Measurements from ENCODE around the gene CLDN25.
A peak's percentile ranks its signal among the peaks of the same experiment; 100 is the strongest.
"Not testable (repeated sequence)": the region's sequence is repeated elsewhere in the genome, so short reads cannot be mapped to it uniquely, and the experiment has no call there.

The CLDN25 gene

GRCh38 chr11:113779496-113779895 is at the start of gene CLDN25:
CLDN25 (plus strand) TSS chr11:113779796; CDS start chr11:113779796, 0 bp downstream.
- DNase-seq, result no peak

- DNase-seq, result peak; percentile 53
Observed at GRCh38 chr11:113730887-113731726, 48.5 kb upstream of the CLDN25 start.

GRCh38 chr11:113732092-113732491 is 47.5 kb upstream of the CLDN25 start:
- DNase-seq, result no peak

DNA sequence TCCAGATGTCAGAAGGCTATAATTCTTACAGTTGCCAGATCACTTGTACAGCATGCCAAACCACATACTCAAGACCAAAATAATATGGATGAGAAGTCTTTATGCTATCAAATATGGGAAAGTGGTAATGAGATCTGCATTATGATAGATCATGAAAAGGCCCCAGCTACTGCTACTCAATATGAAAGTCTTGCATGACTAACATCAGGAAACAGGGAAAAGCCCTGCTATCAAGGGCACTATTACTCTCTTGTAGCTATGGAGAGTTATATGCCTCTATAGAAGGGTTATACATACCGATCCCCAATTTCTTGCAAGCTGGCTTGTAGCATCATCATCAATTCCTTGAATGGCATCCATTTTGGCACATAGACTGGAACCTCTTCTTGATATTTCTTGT is 43.3 kb upstream of the CLDN25 start:
- DNase-seq, result no peak

DNA sequence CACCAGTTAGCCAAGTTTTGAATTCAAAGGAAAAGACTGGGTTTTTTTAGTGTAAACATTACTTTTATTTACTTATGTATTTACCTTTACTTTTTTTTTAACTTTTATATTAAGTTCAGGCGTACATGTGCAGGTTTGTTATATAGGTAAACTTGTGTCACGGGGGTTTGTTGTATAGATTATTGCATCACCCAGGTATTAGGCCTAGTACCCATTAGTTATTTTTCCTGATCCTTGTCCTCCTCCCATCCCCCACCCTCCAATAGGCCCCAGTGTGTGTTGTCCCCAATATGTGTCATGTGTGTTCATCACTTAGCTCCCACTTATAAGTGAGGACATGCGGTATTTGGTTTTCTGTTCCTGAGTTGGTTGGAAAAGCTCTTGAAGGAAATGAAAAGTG is 26.7 kb upstream of the CLDN25 start:
- DNase-seq, result no peak

DNA sequence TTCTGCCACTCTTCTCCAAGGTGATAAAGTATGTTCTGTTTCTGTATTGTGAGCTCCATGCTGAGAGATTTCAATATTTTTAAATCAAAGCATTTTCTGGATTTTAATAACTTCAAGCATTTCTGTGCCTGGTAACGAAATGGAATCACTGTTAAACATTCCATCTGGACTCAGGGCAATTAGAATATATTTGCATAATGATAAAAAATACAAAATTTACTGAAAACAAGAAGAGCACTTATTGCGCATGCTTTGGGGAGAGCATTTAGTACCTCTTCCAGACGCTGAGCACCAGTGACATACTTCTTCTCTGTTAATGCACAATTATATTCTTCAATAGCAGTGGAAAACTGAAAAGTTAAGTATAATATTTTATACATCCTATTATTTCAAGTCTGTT is 19.4 kb upstream of the CLDN25 start:
- no peak for DNase-seq

DNA sequence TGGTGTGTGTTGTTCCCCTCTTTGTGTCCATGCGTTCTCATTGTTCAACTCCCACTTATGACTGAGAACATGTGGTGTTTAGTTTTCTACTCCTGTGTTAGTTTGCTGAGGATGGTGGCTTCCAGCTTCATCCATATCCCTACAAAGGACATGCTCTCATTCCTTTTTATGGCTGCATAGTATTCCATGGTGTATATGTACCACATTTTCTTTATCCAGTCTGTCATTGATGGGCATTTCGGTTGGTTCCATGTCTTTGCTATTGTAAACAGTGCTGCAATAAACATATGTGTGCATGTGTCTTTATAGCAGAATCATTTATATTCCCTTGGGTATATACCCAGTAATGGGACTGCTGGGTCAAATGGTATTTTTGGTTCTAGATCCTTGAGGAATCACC is 16.6 kb upstream of the CLDN25 start:
- DNase-seq, result not testable (repeated sequence)

DNA sequence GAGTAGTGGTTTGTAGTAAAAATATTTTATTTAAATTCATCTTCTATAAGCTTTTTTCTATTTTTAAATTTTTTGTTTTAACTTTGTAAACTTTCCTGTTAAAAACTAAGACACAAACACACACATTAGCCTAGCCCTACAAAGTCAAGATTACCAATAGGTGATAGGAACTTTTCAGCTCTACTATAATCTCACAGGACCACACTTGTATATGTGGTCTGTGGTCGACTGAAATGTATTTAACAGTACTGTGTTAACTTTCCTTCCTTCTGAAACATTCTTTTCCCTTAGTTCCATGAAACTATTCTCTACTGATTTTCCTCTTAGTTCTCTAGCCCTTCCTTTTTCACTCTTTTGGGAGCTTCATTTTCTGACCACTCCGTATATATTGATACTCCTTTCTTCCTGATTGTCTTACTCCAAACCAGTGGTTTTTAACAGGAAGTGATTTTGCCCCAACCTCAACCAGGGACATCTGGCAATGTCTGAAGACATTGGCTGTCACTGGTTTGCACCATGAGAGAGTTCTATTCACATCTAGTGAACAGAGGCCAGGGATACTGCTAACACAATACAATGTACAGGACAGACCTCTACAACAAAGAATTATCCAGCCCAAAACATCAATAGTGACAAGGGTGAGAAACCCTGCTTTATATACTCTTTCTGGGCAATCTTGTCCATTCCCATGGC is 14.9 kb upstream of the CLDN25 start:
- DNase-seq, result no peak

- no peak for DNase-seq
Observed at GRCh38 chr11:113771964-113772363, 7.6 kb upstream of the CLDN25 start.

GRCh38 chr11:113773092-113773415 is 6.5 kb upstream of the CLDN25 start:
- DNase-seq, result no peak

GRCh38 chr11:113773416-113774173 is 6.0 kb upstream of the CLDN25 start, which contains the start of gene ZW10:
ZW10 (minus strand) TSS chr11:113773692; CDS start chr11:113773666, 26 bp downstream.
- peak; percentile 98 for DNase-seq

DNA sequence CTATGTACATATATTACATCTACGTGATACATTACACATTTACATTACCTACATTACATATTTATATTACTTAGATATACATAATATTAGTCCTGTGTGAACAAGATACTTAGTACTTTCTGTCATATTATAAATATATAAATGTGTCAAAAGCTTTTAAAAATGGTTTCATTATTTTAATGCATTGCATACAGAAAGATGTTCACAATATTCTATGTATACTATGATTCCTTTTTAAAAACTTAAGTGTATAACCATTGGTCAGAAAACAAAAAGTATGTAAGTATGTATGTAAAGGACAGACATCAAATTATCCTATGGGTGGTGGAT is 5.5 kb upstream of the CLDN25 start:
- no peak for DNase-seq

DNA sequence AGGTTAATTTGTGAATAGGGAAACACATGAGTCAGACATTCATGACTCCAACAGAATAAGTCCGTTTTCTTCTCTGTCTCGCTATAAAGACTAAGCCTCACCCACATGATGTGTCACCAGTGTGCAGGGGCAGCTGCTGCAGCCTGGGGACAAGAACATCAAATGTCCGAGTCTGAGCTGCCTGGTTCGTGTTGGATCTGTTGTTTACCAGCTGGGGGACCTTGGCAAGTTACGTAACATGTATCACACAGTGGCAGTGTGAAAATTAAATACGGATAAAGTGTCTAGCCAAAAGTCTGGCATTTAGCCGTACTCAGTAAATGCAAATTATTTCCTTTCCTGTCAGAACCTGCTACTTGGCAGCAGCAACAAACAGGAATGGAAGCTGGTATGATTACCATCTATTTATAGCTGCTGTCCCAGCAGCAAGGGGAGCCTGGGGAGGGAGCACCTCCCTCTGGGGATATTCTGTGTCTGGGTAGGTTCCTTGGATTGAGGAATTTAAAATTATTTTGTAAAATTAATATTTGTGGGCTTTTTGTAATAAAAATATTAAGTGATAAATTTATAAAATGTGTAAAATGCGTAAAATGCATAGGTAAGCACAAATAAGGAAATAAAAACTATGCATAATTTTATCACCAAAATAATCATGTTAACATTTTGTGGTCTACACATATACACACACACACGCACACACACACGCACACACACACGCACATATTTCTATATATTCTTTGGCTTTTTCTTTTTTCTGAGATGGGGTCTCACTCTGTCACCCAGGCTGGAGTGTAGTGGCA is 1.3 kb upstream of the CLDN25 start:
- peak; percentile 30 for DNase-seq

DNA sequence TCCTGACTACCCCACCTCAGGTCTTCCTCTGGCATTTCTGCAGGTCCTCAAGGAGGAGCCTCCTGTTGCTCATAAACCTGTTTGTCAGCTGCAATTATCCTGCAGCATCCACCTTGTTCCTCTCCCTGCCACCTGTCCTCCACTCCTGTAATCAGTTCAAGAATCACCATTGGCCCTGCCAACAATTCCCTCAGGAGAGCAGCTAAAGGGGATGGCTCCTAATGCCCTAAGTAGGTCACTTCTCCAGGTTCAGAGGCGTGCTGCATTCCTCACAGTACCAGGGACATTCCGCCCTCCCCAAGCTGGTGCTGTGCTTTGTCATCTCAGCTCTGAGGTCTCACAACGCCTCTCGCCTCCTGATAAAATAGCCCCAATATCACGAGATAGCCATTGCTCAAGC is 2.1 kb downstream of the CLDN25 start:
- no peak for DNase-seq

DNA sequence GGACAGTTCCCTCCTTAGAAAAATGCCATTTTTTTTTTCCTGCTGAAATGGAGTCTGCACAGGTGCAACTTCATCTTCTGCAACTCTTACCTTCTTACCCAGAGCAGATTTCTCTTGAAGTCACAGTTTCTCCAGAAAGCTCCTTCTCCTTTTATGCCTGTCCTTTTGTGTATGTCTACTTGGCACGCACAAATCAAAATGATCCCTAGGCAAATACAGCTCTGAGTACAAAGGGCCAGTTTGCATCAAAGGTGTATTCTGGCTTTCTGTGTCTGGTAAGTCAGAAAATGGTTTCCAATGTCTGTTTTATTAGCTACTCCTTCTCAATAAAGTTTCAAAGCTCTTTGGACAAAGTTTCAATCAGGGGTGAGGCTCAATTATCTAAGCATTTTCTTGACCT is 2.5 kb downstream of the CLDN25 start:
- no peak for DNase-seq

- not testable (repeated sequence) for DNase-seq
Observed at GRCh38 chr11:113789016-113789415, 9.4 kb downstream of the CLDN25 start.

GRCh38 chr11:113789675-113790320 is 10.2 kb downstream of the CLDN25 start:
- no peak for DNase-seq

DNA sequence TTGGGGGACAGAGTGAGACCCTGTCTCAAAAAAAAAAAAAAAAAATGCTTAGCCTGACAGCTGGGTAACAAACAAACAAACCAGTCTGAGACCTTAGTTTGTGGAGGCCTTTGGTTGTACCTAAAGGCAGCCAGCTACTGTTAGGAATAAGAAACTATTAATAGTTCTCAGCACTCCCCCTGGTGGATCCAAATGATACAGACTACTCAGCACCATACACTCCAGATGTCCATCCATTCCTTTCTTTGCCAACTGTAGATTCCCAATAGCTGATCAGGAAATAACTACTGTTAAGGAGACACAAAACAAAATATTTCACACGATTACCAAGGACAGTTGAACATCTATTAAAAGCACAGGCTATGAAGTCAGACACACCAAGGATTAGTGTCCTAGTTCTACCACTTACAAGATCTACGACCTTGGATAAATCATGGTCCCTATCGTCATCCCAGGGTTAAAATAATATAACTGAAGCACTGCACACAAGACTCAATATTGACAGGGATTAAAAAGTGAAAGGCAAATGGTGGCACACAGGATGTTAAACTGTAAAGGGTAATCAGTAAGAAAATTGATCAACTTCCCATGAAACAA is 17.2 kb downstream of the CLDN25 start:
- no peak for DNase-seq

GRCh38 chr11:113802621-113803020 is 23.0 kb downstream of the CLDN25 start:
- no peak for DNase-seq

DNA sequence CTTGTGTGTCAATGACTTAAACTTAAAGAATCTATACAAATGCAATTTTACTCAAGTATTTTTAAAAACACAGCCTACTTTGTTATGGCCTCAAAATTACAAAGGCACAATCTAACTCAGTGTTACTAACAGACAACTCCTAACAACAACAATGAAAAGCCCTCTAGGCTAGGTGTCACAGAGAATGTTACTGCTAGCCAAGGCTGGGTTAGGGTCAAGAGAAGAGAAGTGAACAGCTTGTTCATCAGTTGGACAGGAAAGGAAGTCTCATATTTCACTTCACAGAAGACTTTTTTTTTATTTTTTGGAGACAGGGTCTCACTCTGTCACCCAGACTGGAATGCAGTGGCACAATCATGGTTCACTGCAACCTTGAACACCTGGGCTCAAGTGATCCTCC is 26.0 kb downstream of the CLDN25 start:
- DNase-seq, result no peak

GRCh38 chr11:113806406-113806805 is 26.8 kb downstream of the CLDN25 start:
- DNase-seq, result no peak

DNA sequence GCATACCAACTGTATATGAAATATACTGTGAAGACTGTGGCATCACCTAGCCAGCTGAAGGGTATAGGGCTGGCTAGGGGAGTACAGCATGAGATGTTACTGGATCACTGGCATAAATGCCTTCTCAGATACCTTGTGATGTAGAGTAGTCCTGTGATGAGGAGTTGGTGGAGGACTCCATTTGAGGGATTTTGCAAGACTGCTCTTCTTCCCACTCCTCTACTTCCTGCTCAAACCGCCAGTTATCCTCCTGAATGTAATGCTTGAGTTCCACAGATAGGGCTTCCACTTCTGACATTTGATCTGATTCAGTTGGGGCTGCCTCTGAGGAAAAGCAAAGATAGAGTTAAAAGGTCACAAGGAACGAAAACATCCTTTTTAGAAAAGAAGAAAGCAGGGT is 29.3 kb downstream of the CLDN25 start:
- no peak for DNase-seq
